ENCODE data around the gene CFAP100. TPM values are rescaled to one million over a fixed set of nuclear protein-coding genes. Genes with fewer than 3 reads are reported as not detected.

CFAP100 gene
- total RNA-seq, 1 donor from 2014 or later, result not detected

GRCh38 chr3:126446791-126447190, 52.1 kb downstream of the CFAP100 start:
- no peak for DNase-seq (ENCODE audit: low spot score in 2 of 2, unreplicated experiment in 2 of 2)
- H3K27ac Mint-ChIP-seq, result no peak overlapping the region
- peaks cover 13% of the 10 kb centered on the region for H3K36me3 Mint-ChIP-seq
- H3K4me3 Mint-ChIP-seq, result no peak overlapping the region
- H3K9me3 Mint-ChIP-seq, result no peaks in the 10 kb centered on the region
- no peak for TF ChIP-seq CTCF (IDR thresholded peaks at IDR 0.05; ENCODE audit: unreplicated experiment)
- no peaks in the 10 kb centered on the region for H3K27me3 Mint-ChIP-seq (ENCODE audit: low read depth)
- no peaks in the 10 kb centered on the region for H3K4me1 Mint-ChIP-seq

- Mint-ChIP-seq H3K9me3 (no peaks in the 10 kb centered on the region), H3K4me1 (no peaks in the 10 kb centered on the region), H3K36me3 (peaks cover 15% of the 10 kb centered on the region), H3K4me3 (no peak overlapping the region), H3K27me3 (ENCODE audit: low read depth) (no peaks in the 10 kb centered on the region), H3K27ac (no peak overlapping the region)
- DNase-seq (ENCODE audit: low spot score in 2 of 2, unreplicated experiment in 2 of 2), result no peak
- TF ChIP-seq CTCF (IDR thresholded peaks at IDR 0.05; ENCODE audit: unreplicated experiment), result no peak
Measured at GRCh38 chr3:126447456-126448106, 52.9 kb downstream of the CFAP100 start.

GRCh38 chr3:126448136-126448892, 53.6 kb downstream of the CFAP100 start:
- H3K4me3 Mint-ChIP-seq, result no peak overlapping the region
- DNase-seq (ENCODE audit: low spot score in 2 of 2, unreplicated experiment in 2 of 2), result peak in 1 of 2 experiments; percentile 33
- H3K36me3 Mint-ChIP-seq, result peaks cover 15% of the 10 kb centered on the region
- peaks cover 3% of the 10 kb centered on the region for H3K4me1 Mint-ChIP-seq
- no peak overlapping the region for H3K27ac Mint-ChIP-seq
- H3K9me3 Mint-ChIP-seq, result no peaks in the 10 kb centered on the region
- TF ChIP-seq CTCF (IDR thresholded peaks at IDR 0.05; ENCODE audit: unreplicated experiment), result no peak
- no peaks in the 10 kb centered on the region for H3K27me3 Mint-ChIP-seq (ENCODE audit: low read depth)

- no peak for DNase-seq (ENCODE audit: low spot score in 2 of 2, unreplicated experiment in 2 of 2)
- Mint-ChIP-seq H3K9me3 (no peaks in the 10 kb centered on the region), H3K27me3 (ENCODE audit: low read depth) (no peaks in the 10 kb centered on the region), H3K36me3 (peaks cover 15% of the 10 kb centered on the region), H3K4me1 (peaks cover 5% of the 10 kb centered on the region), H3K27ac (no peak overlapping the region), H3K4me3 (no peak overlapping the region)
- TF ChIP-seq CTCF (IDR thresholded peaks at IDR 0.05; ENCODE audit: unreplicated experiment), result no peak
Measured at GRCh38 chr3:126448893-126449180, 54.1 kb downstream of the CFAP100 start.

- Mint-ChIP-seq H3K9me3 (no peaks in the 10 kb centered on the region), H3K4me3 (no peak overlapping the region), H3K36me3 (peaks cover 15% of the 10 kb centered on the region), H3K27ac (no peak overlapping the region), H3K4me1 (peaks cover 5% of the 10 kb centered on the region), H3K27me3 (ENCODE audit: low read depth) (no peaks in the 10 kb centered on the region)
- DNase-seq (ENCODE audit: low spot score in 2 of 2, unreplicated experiment in 2 of 2), result peak in 1 of 2 experiments; percentile 17
- no peak for TF ChIP-seq CTCF (IDR thresholded peaks at IDR 0.05; ENCODE audit: unreplicated experiment)
Measured at GRCh38 chr3:126449621-126450051, 54.9 kb downstream of the CFAP100 start.

Measured in mesothelial cell of epicardium (in vitro differentiated cells).